K562 (cell line): ENCODE measurements around the gene HMCES. TPM values are rescaled to one million over a fixed set of nuclear protein-coding genes. Genes with fewer than 3 reads are reported as not detected.

ENCODE experiments used
- ATAC-seq: fragments of 200-7000 bp; cut with Tn5 transposase; 3 replicates; pipeline ENCODE4 v1.9.1; 2020; ENCODE audit warnings: moderate library complexity
- BruUV-seq: library from RNA; stranded (reverse); fragments of 400-500 nt; replicated peaks from 2 replicates; lab custom pipeline; 2021; lab: Mats Ljungman, UMichigan
- CTCF ChIA-PET: fragments of 300-600 bp; formaldehyde crosslinking; extraction: SDS; loops from one replicate; lab custom pipeline; 2021; ENCODE audit warnings: low intra/inter-chr PET ratio; lab: Yijun Ruan, JAX
- POLR2A ChIA-PET: fragments of 300-600, 350-650 bp; sonication (Branson Sonifier 250); formaldehyde crosslinking; extraction: SDS; loops from one replicate; lab custom pipeline; 2021; ENCODE audit warnings: antibody characterized with exemption, inconsistent platforms; lab: Yijun Ruan, JAX
- DNase-seq, 4 experiments: peaks; one replicate each; pipeline versions ENCODE4 v3.0.0 to v3.0.0-alpha.2; 2011 to 2018; ENCODE audit warnings: low spot score in 3 of 4, mixed read lengths in 3 of 4; ENCODE audit errors: extremely low read depth in 1 of 4
- FAIRE-seq: peaks from 2 replicates; lab custom pipeline; 2011; peaks lifted over from hg19 to GRCh38; lab: Jason Lieb, UNC
- H2AFZ ChIP-seq: 2 replicates; pipeline ENCODE4 v1.6.0; 2011; ENCODE audit warnings: low read depth, low read length, control low read depth, inconsistent platforms
- H3K27ac ChIP-seq: fragments of 200-600 bp; 3 replicates; pipeline ENCODE4 v1.8.0; 2011; ENCODE audit warnings: low read depth, mild to moderate bottlenecking, control low read depth, inconsistent platforms, low read length, moderate library complexity, mixed read lengths; ENCODE audit errors: extremely low read depth
- H3K27me3 ChIP-seq, 2 experiments: fragments of 300-600 bp in 1 of 2; 2 replicates in 1 of 2; 3 replicates in 1 of 2; pipeline versions ENCODE4 v1.6.0 to v1.8.0; 2011; ENCODE audit warnings: inconsistent platforms in 2 of 2, low read length in 2 of 2, mild to moderate bottlenecking in 1 of 2, mixed read lengths in 1 of 2, moderate library complexity in 1 of 2; ENCODE audit not compliant: control insufficient read depth in 2 of 2, insufficient read depth in 2 of 2
- H3K36me3 ChIP-seq: fragments of 300-600 bp; 3 replicates; pipeline ENCODE4 v1.8.0; 2011; ENCODE audit warnings: mild to moderate bottlenecking, low read length, inconsistent platforms; ENCODE audit not compliant: control insufficient read depth, insufficient read depth
- H3K4me1 ChIP-seq, 2 experiments: fragments of 200-600 bp in 1 of 2; replicated peaks in 1 of 2; 2 replicates in 1 of 2; 3 replicates in 1 of 2; pipeline versions ENCODE4 v1.5.1 to v1.8.0; 2011; ENCODE audit warnings: inconsistent platforms in 2 of 2, low read length in 2 of 2, mild to moderate bottlenecking in 1 of 2, mixed read lengths in 1 of 2, moderate library complexity in 1 of 2; ENCODE audit not compliant: control insufficient read depth in 2 of 2, insufficient read depth in 2 of 2
- H3K4me2 ChIP-seq: 2 replicates; pipeline ENCODE4 v1.6.1; 2011; ENCODE audit warnings: low read length, control low read depth, inconsistent platforms, mixed read lengths; ENCODE audit not compliant: insufficient read depth
- H3K4me3 ChIP-seq: fragments of 200-600 bp; sonication (generic), shearing (Covaris generic); 2 replicates; pipeline ENCODE4 v1.5.1; 2016; ENCODE audit warnings: control low read depth, inconsistent platforms
- H3K79me2 ChIP-seq: fragments of 200-600 bp; 3 replicates; pipeline ENCODE4 v1.8.0; 2011; ENCODE audit warnings: low read length, inconsistent platforms; ENCODE audit not compliant: control insufficient read depth, insufficient read depth
- H3K9ac ChIP-seq, 2 experiments: 2 replicates each; pipeline versions ENCODE4 v1.6.0 to v1.6.1; 2011; ENCODE audit warnings: low read depth in 2 of 2, low read length in 2 of 2, control low read depth in 1 of 2, inconsistent platforms in 1 of 2, mild to moderate bottlenecking in 1 of 2, mixed read lengths in 1 of 2; ENCODE audit not compliant: insufficient read depth in 1 of 2
- H3K9me1 ChIP-seq: one replicate; pipeline ENCODE4 v1.6.0; 2011; ENCODE audit warnings: inconsistent platforms, mild to moderate bottlenecking, low read length, moderate library complexity; ENCODE audit not compliant: control insufficient read depth, insufficient read depth
- H3K9me3 ChIP-seq: replicated peaks from 2 replicates; pipeline ENCODE4 v1.5.1; 2011; ENCODE audit warnings: low read depth, low read length, inconsistent platforms; ENCODE audit not compliant: control insufficient read depth, insufficient read depth
- H4K20me1 ChIP-seq: replicated peaks from 2 replicates; pipeline ENCODE4 v1.6.1; 2011; ENCODE audit warnings: low read length, inconsistent platforms, mixed read lengths; ENCODE audit not compliant: control insufficient read depth, insufficient read depth
- ARHGAP35 ChIP-seq: fragments of 450-650 bp; IDR thresholded peaks from 2 replicates; pipeline ENCODE4 v1.6.1; 2018; ENCODE audit not compliant: partially characterized antibody
- ARID4B ChIP-seq: sonication (generic); formaldehyde crosslinking; IDR thresholded peaks from 2 replicates; pipeline ENCODE4 v1.8.0; 2022; ENCODE audit warnings: mild to moderate bottlenecking, missing genetic modification reagents
- ETS1 ChIP-seq: conservative IDR thresholded peaks from 2 replicates; pipeline ENCODE4 v1.6.1; 2011; ENCODE audit warnings: low read depth, mild to moderate bottlenecking, low read length; ENCODE audit not compliant: control insufficient read depth
- POLR2AphosphoS2 ChIP-seq: IDR thresholded peaks from 2 replicates; pipeline ENCODE4 v1.6.1; 2012; ENCODE audit warnings: low read length, improper control_type of control experiment
- SIN3A ChIP-seq, 2 experiments: fragments of 150-350 bp in 1 of 2; IDR thresholded peaks; 2 replicates each; pipeline ENCODE4 v1.6.1; 2011 to 2016; ENCODE audit warnings: borderline replicate concordance in 2 of 2, low read depth in 2 of 2, low read length in 2 of 2, mild to moderate bottlenecking in 2 of 2, moderate library complexity in 2 of 2; ENCODE audit not compliant: control insufficient read depth in 1 of 2
- ZNF311 ChIP-seq: fragments of 250-450 bp; sonication (Bioruptor Pico); IDR thresholded peaks from 2 replicates; pipeline ENCODE4 v1.4.0; 2020; ENCODE audit warnings: mild to moderate bottlenecking, moderate library complexity
- WGBS: fragments of 100-300 bp; shearing (Covaris generic); methylation state at CpG from one replicate; pipeline ENCODE4 v1.1.6; 2016; ENCODE audit warnings: low coverage, mixed read lengths; ENCODE audit not compliant: insufficient coverage; ENCODE audit errors: missing lambda C conversion rate; 5-methylcytosine and 5-hydroxymethylcytosine counted together
- in situ Hi-C: fragments of 300-500 bp; cut with MboI; formaldehyde crosslinking; loops from 4 replicates; pipeline ENCODE4 v1.15.0; 2018; ENCODE audit warnings: inconsistent platforms, mixed read lengths
- intact Hi-C: fragments of 100-400 bp; cut with micrococcal nuclease; formaldehyde crosslinking; loops from 2 replicates; pipeline ENCODE4 v1.14.2; 2022
- polyA plus RNA-seq, 8 experiments: library from polyadenylated mRNA; depleted of rRNA in 4 of 8; stranded (reverse) in 5 of 8; unstranded in 3 of 8; fragments of >200 nt; fragmentation: Nextera tagmentation in 2 of 8; fragmentation: Illumina TruSeq in 1 of 8; extraction: Ambion mirVana in 2 of 8; extraction: Trizol in 1 of 8; gene quantifications; 2 replicates each; pipeline versions ENCODE4 v1.2.1 to v1.2.3, GENCODE V29; 2011 to 2014; ENCODE audit warnings: inconsistent platforms in 1 of 8, missing spikeins in 1 of 8
- total RNA-seq, 7 experiments: library from RNA; depleted of rRNA in 6 of 7; stranded (reverse); fragments of >200 nt in 6 of 7; fragmentation: Illumina TruSeq in 2 of 7; extraction: Trizol in 2 of 7; gene quantifications; 2 replicates each; pipeline versions ENCODE4 v1.2.1 to v1.2.3, GENCODE V29; 2011 to 2021; ENCODE audit warnings: low replicate concordance in 1 of 7
- TF ChIP-seq, protein P1 (sequence below): fragments of 250-450 bp; sonication (Bioruptor Pico); IDR thresholded peaks from 2 replicates; pipeline ENCODE4 v1.5.1; 2021; ENCODE audit warnings: mild to moderate bottlenecking

The HMCES gene
- total and polyA plus RNA-seq, 9 of the 15 experiments (the other 6 are each of a cell fraction or from before 2014, with no cell fraction given), result 18.8 to 45.3 (median 24.8) TPM

DNA sequence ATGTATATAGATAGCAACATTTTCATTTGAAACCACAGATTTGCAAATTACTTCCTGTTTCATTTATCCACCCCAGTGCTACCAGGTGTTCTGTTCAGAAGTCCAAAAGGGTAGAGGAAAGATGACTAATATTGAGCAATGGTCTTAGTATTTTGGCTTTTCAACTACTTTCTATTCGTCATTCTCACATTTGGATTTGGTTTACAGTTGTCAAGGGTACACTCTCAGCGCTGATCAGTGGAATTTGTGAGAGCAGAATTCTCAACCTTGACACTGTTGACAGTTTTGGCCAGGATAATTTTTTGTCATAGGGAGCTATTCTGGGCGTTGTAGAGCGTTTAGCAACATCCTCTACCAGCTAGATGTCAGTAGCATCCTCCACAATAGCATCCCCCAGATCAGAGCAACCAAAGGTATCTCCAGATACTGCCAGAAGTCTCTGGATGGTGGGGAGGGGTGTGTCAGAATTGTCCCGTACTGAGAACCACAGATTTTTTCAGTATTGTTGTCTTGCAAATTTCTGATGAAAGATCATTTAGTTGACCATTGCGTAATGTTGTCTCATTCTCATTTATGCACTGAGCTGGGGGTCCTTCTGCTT is 4.2 kb downstream of the HMCES start:
- H3K9me3 ChIP-seq, result no peaks in the 10 kb centered on the region
- no peaks in the 10 kb centered on the region for H3K9me1 ChIP-seq
- intact Hi-C loops (no loop called here), in situ Hi-C loops (no loop called here)
- no peak for TF ChIP-seq ETS1
- TF ChIP-seq ARID4B (CRISPR knock-in tag), result no peak
- TF ChIP-seq ZNF311 (CRISPR knock-in tag), result no peak
- no peak for TF ChIP-seq ARHGAP35
- TF ChIP-seq, protein P1, sequence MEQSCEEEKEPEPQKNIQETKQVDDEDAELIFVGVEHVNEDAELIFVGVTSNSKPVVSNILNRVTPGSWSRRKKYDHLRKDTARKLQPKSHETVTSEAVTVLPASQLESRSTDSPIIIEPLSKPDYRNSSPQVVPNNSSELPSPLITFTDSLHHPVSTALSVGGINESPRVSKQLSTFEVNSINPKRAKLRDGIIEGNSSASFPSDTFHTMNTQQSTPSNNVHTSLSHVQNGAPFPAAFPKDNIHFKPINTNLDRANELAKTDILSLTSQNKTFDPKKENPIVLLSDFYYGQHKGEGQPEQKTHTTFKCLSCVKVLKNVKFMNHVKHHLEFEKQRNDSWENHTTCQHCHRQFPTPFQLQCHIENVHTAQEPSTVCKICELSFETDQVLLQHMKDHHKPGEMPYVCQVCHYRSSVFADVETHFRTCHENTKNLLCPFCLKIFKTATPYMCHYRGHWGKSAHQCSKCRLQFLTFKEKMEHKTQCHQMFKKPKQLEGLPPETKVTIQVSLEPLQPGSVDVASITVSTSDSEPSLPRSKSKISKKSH, result no peak
- no peak for TF ChIP-seq SIN3A (IDR thresholded peaks at IDR 0.05; ENCODE audit: borderline replicate concordance in 2 of 2, control insufficient read depth in 1 of 2, low read depth in 2 of 2, low read length in 2 of 2)
- TF ChIP-seq POLR2AphosphoS2, result no peak
- FAIRE-seq (no peak), DNase-seq (no peak), ATAC-seq (no peak)
- no peak overlapping the region for H3K4me3 ChIP-seq
- H3K4me2 ChIP-seq, result no peak overlapping the region
- WGBS, result 57% methylated on average over 6 of the region's 6 CpGs
- H3K36me3 ChIP-seq, result peaks cover 8% of the 10 kb centered on the region; the same call in 2 of the 3 replicates
- peaks cover 8 to 12% of the 10 kb centered on the region in 2 experiments; a peak in 4 of 5 replicates for H3K4me1 ChIP-seq
- peaks cover 20% of the 10 kb centered on the region for H3K79me2 ChIP-seq
- POLR2A ChIA-PET, result interaction anchor here (1.0 to 1.5 kb wide), 2 partner anchors 9 to 32 kb away, joined by 4 to 8 read pairs; no protein-coding TSS in a partner anchor
- CTCF ChIA-PET, result no interaction called here
- H4K20me1 ChIP-seq, result no peaks in the 10 kb centered on the region
- TSS peak; percentile 10 for BruUV-seq
- H3K9ac ChIP-seq, result no peak overlapping the region
- H2AFZ ChIP-seq, result no peak overlapping the region
- H3K27ac ChIP-seq, result no peak overlapping the region
- no peaks in the 10 kb centered on the region for H3K27me3 ChIP-seq
